ENCODE measurements around the gene ATMIN. TPM values are rescaled to one million over a fixed set of nuclear protein-coding genes. Genes with fewer than 3 reads are reported as not detected.
A peak's percentile ranks its signal among the peaks of the same experiment; 100 is the strongest.

Gene ATMIN
- total and polyA plus RNA-seq, 2 of the 13 experiments (the other 11 are each of a cell fraction or from before 2014, with no cell fraction given), result 34.6 to 60.4 TPM

DNA sequence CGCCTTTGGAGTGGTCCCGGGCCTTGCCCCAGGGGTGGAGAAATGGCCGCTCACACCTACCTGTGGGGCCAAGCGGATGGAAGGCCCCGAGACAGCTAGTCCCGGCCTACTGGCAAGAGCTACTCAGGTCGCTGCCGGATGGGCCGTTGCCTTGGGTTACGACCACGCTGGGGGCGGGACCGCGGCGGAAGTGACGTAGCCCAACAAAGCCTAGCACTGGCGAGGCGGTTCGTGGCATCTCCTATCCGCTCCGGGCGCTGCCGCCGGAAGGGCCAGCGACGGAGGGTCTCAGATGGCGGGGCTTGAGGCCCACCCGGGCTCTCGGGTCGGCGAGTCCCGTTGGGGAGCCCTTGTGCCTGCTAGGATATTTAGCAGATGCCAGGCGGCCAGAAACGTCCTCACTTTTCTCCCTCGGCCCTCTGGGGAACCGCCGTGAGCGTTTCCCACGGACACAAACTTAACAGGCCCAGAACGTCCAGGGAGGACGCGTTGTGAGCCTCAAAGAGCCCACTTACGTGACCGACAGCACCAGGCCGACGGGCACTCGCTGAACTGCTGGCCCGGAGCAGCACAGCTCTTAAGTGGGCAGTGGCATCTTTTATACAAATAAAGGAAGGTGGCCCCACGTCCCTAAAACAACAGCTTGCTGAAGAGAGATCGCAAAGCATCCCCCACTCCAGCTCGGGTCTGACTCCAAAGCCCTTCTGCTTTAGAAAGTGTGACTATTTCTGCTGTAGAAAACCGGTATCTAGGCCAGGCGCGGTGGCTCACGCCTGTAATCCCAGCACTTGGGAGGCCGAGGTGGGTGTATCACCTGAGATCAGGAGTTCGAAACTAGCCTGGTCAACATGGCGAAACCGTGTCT is 41.7 kb downstream of the ATMIN start, which contains the start of gene C16orf46 (continued):
- TF ChIP-seq BCL6 (CRISPR knock-in tag; IDR thresholded peaks at IDR 0.05), result 0 out of 2 replicates have a peak, but pooled peaks have one; percentile 40
- TF ChIP-seq, protein P1, sequence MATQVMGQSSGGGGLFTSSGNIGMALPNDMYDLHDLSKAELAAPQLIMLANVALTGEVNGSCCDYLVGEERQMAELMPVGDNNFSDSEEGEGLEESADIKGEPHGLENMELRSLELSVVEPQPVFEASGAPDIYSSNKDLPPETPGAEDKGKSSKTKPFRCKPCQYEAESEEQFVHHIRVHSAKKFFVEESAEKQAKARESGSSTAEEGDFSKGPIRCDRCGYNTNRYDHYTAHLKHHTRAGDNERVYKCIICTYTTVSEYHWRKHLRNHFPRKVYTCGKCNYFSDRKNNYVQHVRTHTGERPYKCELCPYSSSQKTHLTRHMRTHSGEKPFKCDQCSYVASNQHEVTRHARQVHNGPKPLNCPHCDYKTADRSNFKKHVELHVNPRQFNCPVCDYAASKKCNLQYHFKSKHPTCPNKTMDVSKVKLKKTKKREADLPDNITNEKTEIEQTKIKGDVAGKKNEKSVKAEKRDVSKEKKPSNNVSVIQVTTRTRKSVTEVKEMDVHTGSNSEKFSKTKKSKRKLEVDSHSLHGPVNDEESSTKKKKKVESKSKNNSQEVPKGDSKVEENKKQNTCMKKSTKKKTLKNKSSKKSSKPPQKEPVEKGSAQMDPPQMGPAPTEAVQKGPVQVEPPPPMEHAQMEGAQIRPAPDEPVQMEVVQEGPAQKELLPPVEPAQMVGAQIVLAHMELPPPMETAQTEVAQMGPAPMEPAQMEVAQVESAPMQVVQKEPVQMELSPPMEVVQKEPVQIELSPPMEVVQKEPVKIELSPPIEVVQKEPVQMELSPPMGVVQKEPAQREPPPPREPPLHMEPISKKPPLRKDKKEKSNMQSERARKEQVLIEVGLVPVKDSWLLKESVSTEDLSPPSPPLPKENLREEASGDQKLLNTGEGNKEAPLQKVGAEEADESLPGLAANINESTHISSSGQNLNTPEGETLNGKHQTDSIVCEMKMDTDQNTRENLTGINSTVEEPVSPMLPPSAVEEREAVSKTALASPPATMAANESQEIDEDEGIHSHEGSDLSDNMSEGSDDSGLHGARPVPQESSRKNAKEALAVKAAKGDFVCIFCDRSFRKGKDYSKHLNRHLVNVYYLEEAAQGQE (IDR thresholded peaks at IDR 0.05; ENCODE audit: borderline replicate concordance in 1 of 2, low read depth in 1 of 2, low read length in 2 of 2), result no peak
- peak; percentile 94; the same call in 1 of the 2 replicates for TF ChIP-seq ZNF619 (CRISPR knock-in tag; IDR thresholded peaks at IDR 0.05)
- peak; percentile 91 for TF ChIP-seq ARID2 (CRISPR knock-in tag; IDR thresholded peaks at IDR 0.05; ENCODE audit: borderline replicate concordance)
- TF ChIP-seq ZFYVE20 (CRISPR knock-in tag; IDR thresholded peaks at IDR 0.05; ENCODE audit: borderline replicate concordance, low read depth), result 0 out of 2 replicates have a peak, but pooled peaks have one; percentile 31
- TF ChIP-seq ZNF451 (CRISPR knock-in tag; IDR thresholded peaks at IDR 0.05), result peak; percentile 90
- TF ChIP-seq EHMT2 (IDR thresholded peaks at IDR 0.05; ENCODE audit: borderline replicate concordance, low read depth, low read length), result no peak; the same call in 1 of the 2 replicates
- TF ChIP-seq, protein P2, sequence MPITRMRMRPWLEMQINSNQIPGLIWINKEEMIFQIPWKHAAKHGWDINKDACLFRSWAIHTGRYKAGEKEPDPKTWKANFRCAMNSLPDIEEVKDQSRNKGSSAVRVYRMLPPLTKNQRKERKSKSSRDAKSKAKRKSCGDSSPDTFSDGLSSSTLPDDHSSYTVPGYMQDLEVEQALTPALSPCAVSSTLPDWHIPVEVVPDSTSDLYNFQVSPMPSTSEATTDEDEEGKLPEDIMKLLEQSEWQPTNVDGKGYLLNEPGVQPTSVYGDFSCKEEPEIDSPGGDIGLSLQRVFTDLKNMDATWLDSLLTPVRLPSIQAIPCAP (CRISPR knock-in tag; IDR thresholded peaks at IDR 0.05; ENCODE audit: low read depth), result no peak
- TF ChIP-seq, protein P3, sequence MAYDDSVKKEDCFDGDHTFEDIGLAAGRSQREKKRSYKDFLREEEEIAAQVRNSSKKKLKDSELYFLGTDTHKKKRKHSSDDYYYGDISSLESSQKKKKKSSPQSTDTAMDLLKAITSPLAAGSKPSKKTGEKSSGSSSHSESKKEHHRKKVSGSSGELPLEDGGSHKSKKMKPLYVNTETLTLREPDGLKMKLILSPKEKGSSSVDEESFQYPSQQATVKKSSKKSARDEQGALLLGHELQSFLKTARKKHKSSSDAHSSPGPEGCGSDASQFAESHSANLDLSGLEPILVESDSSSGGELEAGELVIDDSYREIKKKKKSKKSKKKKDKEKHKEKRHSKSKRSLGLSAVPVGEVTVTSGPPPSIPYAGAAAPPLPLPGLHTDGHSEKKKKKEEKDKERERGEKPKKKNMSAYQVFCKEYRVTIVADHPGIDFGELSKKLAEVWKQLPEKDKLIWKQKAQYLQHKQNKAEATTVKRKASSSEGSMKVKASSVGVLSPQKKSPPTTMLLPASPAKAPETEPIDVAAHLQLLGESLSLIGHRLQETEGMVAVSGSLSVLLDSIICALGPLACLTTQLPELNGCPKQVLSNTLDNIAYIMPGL (CRISPR knock-in tag; IDR thresholded peaks at IDR 0.05; ENCODE audit: borderline replicate concordance in 1 of 2, low read depth in 1 of 2), result peak; percentile 76 to 82; a peak in 3 of 4 replicates
- peak; percentile 63; the same call in 1 of the 2 replicates for TF ChIP-seq ZFP37 (CRISPR knock-in tag; IDR thresholded peaks at IDR 0.05; ENCODE audit: borderline replicate concordance)
- peak; percentile 58; the same call in 1 of the 2 replicates for TF ChIP-seq ESRRA (CRISPR knock-in tag; IDR thresholded peaks at IDR 0.05; ENCODE audit: low read depth)
- peak; percentile 75; the same call in 1 of the 2 replicates for TF ChIP-seq BRD4 (CRISPR knock-in tag; IDR thresholded peaks at IDR 0.05)
- TF ChIP-seq, protein P4, sequence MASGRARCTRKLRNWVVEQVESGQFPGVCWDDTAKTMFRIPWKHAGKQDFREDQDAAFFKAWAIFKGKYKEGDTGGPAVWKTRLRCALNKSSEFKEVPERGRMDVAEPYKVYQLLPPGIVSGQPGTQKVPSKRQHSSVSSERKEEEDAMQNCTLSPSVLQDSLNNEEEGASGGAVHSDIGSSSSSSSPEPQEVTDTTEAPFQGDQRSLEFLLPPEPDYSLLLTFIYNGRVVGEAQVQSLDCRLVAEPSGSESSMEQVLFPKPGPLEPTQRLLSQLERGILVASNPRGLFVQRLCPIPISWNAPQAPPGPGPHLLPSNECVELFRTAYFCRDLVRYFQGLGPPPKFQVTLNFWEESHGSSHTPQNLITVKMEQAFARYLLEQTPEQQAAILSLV (CRISPR knock-in tag; IDR thresholded peaks at IDR 0.05; ENCODE audit: borderline replicate concordance), result peak; percentile 90
- TF ChIP-seq HNRNPK (IDR thresholded peaks at IDR 0.05; ENCODE audit: low read depth, low read length, poor library complexity, severe bottlenecking), result no peak
- no peak for TF ChIP-seq JUND (CRISPR knock-in tag; IDR thresholded peaks at IDR 0.05)
- TF ChIP-seq HMGA1 (CRISPR knock-in tag; conservative IDR thresholded peaks at IDR 0.05), result no peak
- TF ChIP-seq HMG20B (CRISPR knock-in tag; conservative IDR thresholded peaks at IDR 0.05), result no peak
- TF ChIP-seq MED8 (CRISPR knock-in tag; IDR thresholded peaks at IDR 0.05; ENCODE audit: insufficient replicate concordance), result peak; percentile 61
- peak; percentile 66; the same call in 1 of the 2 replicates for TF ChIP-seq ZNF598 (CRISPR knock-in tag; IDR thresholded peaks at IDR 0.05; ENCODE audit: borderline replicate concordance)
